ENCODE data around the gene KLHL6.
"Not testable (repeated sequence)": the region's sequence is repeated elsewhere in the genome, so short reads cannot be mapped to it uniquely, and the experiment has no call there.

Gene KLHL6

GRCh38 chr3:183444748-183445147 is 110.8 kb downstream of the KLHL6 start:
- no peaks in the 10 kb centered on the region for H3K9me2 ChIP-seq (replicated peaks; ENCODE audit: insufficient read depth, low read length)
- TF ChIP-seq CTCF (IDR thresholded peaks at IDR 0.05; ENCODE audit: insufficient read depth, low read length, poor library complexity, severe bottlenecking) (no peak), EZH2phosphoT487 (conservative IDR thresholded peaks at IDR 0.05; ENCODE audit: low read length) (no peak)
- no peaks in the 10 kb centered on the region for H3K27me3 ChIP-seq (ENCODE audit: low read length)
- H3K36me3 ChIP-seq (ENCODE audit: low read length) = no peaks in the 10 kb centered on the region; the same call in 1 of the 2 replicates
- no peaks in the 10 kb centered on the region for H3K79me2 ChIP-seq (ENCODE audit: insufficient read depth, low read length)
- H3K4me2 ChIP-seq (ENCODE audit: low read depth, low read length, poor library complexity, severe bottlenecking) = no peak overlapping the region
- H3F3A ChIP-seq (ENCODE audit: insufficient read depth) = peaks cover 9% of the 10 kb centered on the region; the same call in 1 of the 2 replicates
- no peak overlapping the region for H3K4me3 ChIP-seq (ENCODE audit: insufficient read depth, low read length, poor library complexity, severe bottlenecking)
- no peak overlapping the region for H3K27ac ChIP-seq (ENCODE audit: low read depth, low read length)
- H3K9ac ChIP-seq (ENCODE audit: low read length) = no peak overlapping the region
- H3K9me3 ChIP-seq (ENCODE audit: insufficient read depth, low read length) = peaks cover 18% of the 10 kb centered on the region; the same call in 1 of the 2 replicates
- H2AFZ ChIP-seq (ENCODE audit: low read depth, low read length, severe bottlenecking) = no peak overlapping the region
- no peaks in the 10 kb centered on the region for H4K20me1 ChIP-seq (ENCODE audit: low read depth, low read length)

GRCh38 chr3:183443395-183444385 is 111.8 kb downstream of the KLHL6 start:
- TF ChIP-seq CTCF (IDR thresholded peaks at IDR 0.05; ENCODE audit: insufficient read depth, low read length, poor library complexity, severe bottlenecking) (no peak), EZH2phosphoT487 (conservative IDR thresholded peaks at IDR 0.05; ENCODE audit: low read length) (no peak)
- Histone ChIP-seq H2AFZ (ENCODE audit: low read depth, low read length, severe bottlenecking) (no peak overlapping the region), H4K20me1 (ENCODE audit: low read depth, low read length) (no peaks in the 10 kb centered on the region), H3K79me2 (ENCODE audit: insufficient read depth, low read length) (no peaks in the 10 kb centered on the region), H3K27ac (ENCODE audit: low read depth, low read length) (no peak overlapping the region), H3K4me2 (ENCODE audit: low read depth, low read length, poor library complexity, severe bottlenecking) (no peak overlapping the region), H3F3A (ENCODE audit: insufficient read depth) (peaks cover 8% of the 10 kb centered on the region; the same call in 1 of the 2 replicates), H3K27me3 (ENCODE audit: low read length) (no peaks in the 10 kb centered on the region), H3K36me3 (ENCODE audit: low read length) (no peaks in the 10 kb centered on the region; the same call in 1 of the 2 replicates), H3K9me2 (replicated peaks; ENCODE audit: insufficient read depth, low read length) (no peaks in the 10 kb centered on the region), H3K4me3 (ENCODE audit: insufficient read depth, low read length, poor library complexity, severe bottlenecking) (no peak overlapping the region), H3K9ac (ENCODE audit: low read length) (no peak overlapping the region), H3K9me3 (ENCODE audit: insufficient read depth, low read length) (peaks cover 18% of the 10 kb centered on the region; the same call in 1 of the 2 replicates)

DNA sequence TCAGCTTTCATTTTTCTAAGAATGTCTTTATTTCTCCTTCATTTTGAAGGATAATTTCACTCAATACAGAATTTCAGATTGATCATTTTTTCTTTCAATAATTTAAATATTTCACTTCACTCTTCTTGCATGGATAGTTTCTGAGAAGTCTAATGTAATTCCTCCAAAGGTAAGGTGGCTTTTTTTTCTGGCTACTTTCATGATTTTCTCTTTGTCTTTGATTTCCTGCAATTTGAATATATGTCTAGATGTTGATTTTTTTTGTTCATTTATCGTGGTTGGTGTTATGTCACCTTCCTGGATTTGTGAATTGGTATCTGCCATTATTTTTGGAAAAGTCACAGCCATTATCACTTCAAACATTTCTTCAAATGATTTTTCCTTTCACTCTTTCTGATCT is 112.5 kb downstream of the KLHL6 start:
- Histone ChIP-seq H3K36me3 (ENCODE audit: low read length) (no peaks in the 10 kb centered on the region; the same call in 1 of the 2 replicates), H3F3A (ENCODE audit: insufficient read depth) (peaks cover 5% of the 10 kb centered on the region; the same call in 1 of the 2 replicates), H3K79me2 (ENCODE audit: insufficient read depth, low read length) (no peaks in the 10 kb centered on the region), H3K4me3 (ENCODE audit: insufficient read depth, low read length, poor library complexity, severe bottlenecking) (no peak overlapping the region), H3K27me3 (ENCODE audit: low read length) (no peaks in the 10 kb centered on the region), H3K9me3 (ENCODE audit: insufficient read depth, low read length) (peaks cover 18% of the 10 kb centered on the region; the same call in 1 of the 2 replicates), H4K20me1 (ENCODE audit: low read depth, low read length) (no peaks in the 10 kb centered on the region), H3K9me2 (replicated peaks; ENCODE audit: insufficient read depth, low read length) (no peaks in the 10 kb centered on the region), H3K27ac (ENCODE audit: low read depth, low read length) (no peak overlapping the region), H3K4me2 (ENCODE audit: low read depth, low read length, poor library complexity, severe bottlenecking) (no peak overlapping the region), H3K9ac (ENCODE audit: low read length) (no peak overlapping the region), H2AFZ (ENCODE audit: low read depth, low read length, severe bottlenecking) (no peak overlapping the region)
- no peak for TF ChIP-seq CTCF (IDR thresholded peaks at IDR 0.05; ENCODE audit: insufficient read depth, low read length, poor library complexity, severe bottlenecking)
- no peak for TF ChIP-seq EZH2phosphoT487 (conservative IDR thresholded peaks at IDR 0.05; ENCODE audit: low read length)

- H3K9me2 ChIP-seq (replicated peaks; ENCODE audit: insufficient read depth, low read length); H3K4me3 ChIP-seq (ENCODE audit: insufficient read depth, low read length, poor library complexity, severe bottlenecking); H4K20me1 ChIP-seq (ENCODE audit: low read depth, low read length); H3K4me2 ChIP-seq (ENCODE audit: low read depth, low read length, poor library complexity, severe bottlenecking); H3K79me2 ChIP-seq (ENCODE audit: insufficient read depth, low read length); H3K27ac ChIP-seq (ENCODE audit: low read depth, low read length); H3K27me3 ChIP-seq (ENCODE audit: low read length); H3F3A ChIP-seq (ENCODE audit: insufficient read depth); H3K36me3 ChIP-seq (ENCODE audit: low read length); H2AFZ ChIP-seq (ENCODE audit: low read depth, low read length, severe bottlenecking); H3K9ac ChIP-seq (ENCODE audit: low read length): not testable (repeated sequence)
- H3K9me3 ChIP-seq (ENCODE audit: insufficient read depth, low read length) = peaks cover 18% of the 10 kb centered on the region; the same call in 1 of the 2 replicates
Observed at GRCh38 chr3:183440521-183440920, 115.0 kb downstream of the KLHL6 start.

Measured in SU-DHL-6 (cell line).